ENCODE measurements around the gene CCR8. TPM values are rescaled to one million over a fixed set of nuclear protein-coding genes. Genes with fewer than 3 reads are reported as not detected.

CCR8 gene
- total and polyA plus RNA-seq, 12 donors, result not detected

DNA sequence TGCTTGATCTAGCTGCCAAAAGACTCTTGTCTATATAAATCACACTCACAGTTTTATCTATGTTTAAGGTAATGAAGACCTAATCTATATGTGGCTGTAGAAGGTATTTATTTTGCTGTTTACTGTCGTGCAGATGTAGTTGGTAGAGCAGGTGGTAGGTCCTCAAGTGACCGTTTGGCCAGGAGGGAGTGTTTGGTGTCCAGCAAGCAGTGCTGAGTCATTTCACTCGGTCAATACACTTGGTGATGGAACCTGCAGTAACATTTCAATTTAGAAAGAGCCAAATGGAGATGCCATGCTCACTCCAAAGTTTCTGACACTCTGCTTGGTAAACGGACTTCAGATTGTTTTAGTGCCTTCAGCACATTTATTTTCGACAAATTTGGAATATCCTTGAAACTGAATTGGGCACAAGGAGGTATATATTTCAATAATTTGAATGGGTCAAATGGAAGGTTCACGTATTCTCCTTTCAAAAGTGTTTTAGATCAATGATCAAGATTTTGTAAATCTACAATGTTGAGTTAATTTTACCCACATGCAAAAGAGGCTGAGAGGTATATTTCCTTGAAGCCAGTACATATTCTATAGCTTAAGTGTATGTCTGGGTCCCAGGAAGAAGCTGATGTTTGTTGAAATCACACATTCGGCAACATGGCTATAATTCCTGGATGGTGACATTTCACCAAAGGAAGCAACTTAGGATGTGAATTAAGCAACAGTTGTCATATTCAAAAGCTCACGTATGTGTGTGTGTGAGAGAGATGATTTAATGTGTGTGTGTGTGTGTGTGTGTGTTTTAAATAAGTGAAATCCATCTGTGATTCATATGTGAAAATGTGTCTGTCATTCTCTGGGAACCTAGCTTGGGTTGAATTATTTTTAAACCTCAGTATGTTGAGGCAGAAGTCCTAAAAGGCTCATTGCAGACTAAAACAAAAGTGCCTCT lies 42.0 kb upstream of the CCR8 start:
- H3K36me3 ChIP-seq, result no peaks in the 10 kb centered on the region
- no peaks in the 10 kb centered on the region for H3K9me3 ChIP-seq
- no peak for DNase-seq
- intact Hi-C loops (cut with DNase I), result loop anchor here (1.0 to 5.0 kb wide), 12 partner anchors 79 to 180 kb away; partner anchors contain the start of genes XIRP1 (in 3 of the 10), GORASP1 (in 1 of the 10) and TTC21A (in 1 of the 10)
- peaks cover 0 to 13% (median 0%) of the 10 kb centered on the region in 9 donors for H3K4me1 ChIP-seq
- H3K4me3 ChIP-seq, result no peak overlapping the region
- 66 to 68% methylated on average over 8 of the region's 8 CpGs for WGBS, 2 donors
- TF ChIP-seq, protein P1, sequence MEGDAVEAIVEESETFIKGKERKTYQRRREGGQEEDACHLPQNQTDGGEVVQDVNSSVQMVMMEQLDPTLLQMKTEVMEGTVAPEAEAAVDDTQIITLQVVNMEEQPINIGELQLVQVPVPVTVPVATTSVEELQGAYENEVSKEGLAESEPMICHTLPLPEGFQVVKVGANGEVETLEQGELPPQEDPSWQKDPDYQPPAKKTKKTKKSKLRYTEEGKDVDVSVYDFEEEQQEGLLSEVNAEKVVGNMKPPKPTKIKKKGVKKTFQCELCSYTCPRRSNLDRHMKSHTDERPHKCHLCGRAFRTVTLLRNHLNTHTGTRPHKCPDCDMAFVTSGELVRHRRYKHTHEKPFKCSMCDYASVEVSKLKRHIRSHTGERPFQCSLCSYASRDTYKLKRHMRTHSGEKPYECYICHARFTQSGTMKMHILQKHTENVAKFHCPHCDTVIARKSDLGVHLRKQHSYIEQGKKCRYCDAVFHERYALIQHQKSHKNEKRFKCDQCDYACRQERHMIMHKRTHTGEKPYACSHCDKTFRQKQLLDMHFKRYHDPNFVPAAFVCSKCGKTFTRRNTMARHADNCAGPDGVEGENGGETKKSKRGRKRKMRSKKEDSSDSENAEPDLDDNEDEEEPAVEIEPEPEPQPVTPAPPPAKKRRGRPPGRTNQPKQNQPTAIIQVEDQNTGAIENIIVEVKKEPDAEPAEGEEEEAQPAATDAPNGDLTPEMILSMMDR (IDR thresholded peaks at IDR 0.05), result no peak
- H3K27me3 ChIP-seq, result no peaks in the 10 kb centered on the region
- no peak overlapping the region for H3K27ac ChIP-seq
- ATAC-seq, result no peak

DNA sequence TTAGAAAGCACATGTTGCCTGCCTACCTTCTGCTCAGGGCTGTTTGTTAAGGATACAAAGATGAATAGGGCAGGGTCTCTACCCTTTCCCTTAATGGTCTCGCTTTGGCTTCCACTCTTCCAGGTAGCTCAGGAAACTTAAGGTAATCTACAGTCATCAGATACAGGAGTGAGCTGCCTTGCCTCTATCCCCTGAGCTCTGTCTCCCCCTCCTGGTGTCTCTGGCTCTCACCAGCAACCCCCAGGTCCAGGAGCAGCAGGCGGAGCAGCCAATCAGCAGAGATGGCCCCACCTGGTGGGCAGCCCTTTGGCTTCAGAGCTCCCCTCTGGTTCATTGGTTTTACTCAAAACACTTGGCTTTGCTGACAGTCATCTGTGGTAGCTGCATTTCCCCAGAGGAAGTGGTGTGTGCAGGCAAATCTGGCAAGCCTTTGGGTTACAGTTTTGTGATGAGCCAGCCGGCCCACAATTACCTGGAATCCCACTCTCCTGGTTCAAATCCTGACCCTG lies 41.2 kb upstream of the CCR8 start:
- H3K27me3 ChIP-seq, result no peaks in the 10 kb centered on the region
- peaks cover 0 to 13% (median 0%) of the 10 kb centered on the region in 9 donors for H3K4me1 ChIP-seq
- no peaks in the 10 kb centered on the region for H3K36me3 ChIP-seq
- H3K4me3 ChIP-seq, result no peak overlapping the region
- peak; percentile 63 to 83 for DNase-seq
- TF ChIP-seq, protein P1 (IDR thresholded peaks at IDR 0.05), result peak; percentile 76 to 96 (median 93)
- no peaks in the 10 kb centered on the region for H3K9me3 ChIP-seq
- WGBS, 2 donors, result 11 to 19% methylated on average over 3 of the region's 3 CpGs
- no peak overlapping the region for H3K27ac ChIP-seq
- intact Hi-C loops (cut with DNase I), result loop anchor here (1.0 to 5.0 kb wide), 12 partner anchors 80 to 181 kb away; partner anchors contain the start of genes XIRP1 (in 3 of the 10), GORASP1 (in 1 of the 10) and TTC21A (in 1 of the 10)
- ATAC-seq, result peak; percentile 80 to 95 (median 92)

DNA sequence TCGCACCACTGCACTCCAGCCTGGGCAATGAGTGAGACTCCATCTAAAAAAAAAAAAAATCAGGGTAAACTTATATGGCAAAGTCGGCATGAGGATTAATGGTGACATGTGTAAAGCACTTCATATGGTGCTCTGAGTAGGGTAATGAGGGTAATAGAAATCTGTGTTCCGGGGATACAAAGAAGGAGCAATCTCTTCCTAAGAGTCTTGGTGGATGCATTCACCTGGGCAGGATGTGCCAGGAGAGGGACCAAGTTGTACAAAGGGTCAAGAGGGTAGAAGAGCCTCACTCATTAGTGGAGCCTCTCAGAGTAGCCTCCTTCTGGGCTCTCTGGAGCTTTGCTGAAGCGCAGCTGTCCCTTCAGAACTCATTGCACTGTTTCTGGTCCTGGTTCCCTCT lies 40.4 kb upstream of the CCR8 start:
- Histone ChIP-seq H3K4me1 (peaks cover 0 to 11% (median 0%) of the 10 kb centered on the region in 9 donors), H3K9me3 (no peaks in the 10 kb centered on the region), H3K36me3 (no peaks in the 10 kb centered on the region), H3K27ac (no peak overlapping the region), H3K27me3 (no peaks in the 10 kb centered on the region), H3K4me3 (no peak overlapping the region)
- 89 to 92% methylated on average over 4 of the region's 4 CpGs for WGBS, 2 donors
- TF ChIP-seq, protein P1 (IDR thresholded peaks at IDR 0.05), result no peak
- no peak for ATAC-seq
- DNase-seq, result no peak
- intact Hi-C loops (cut with DNase I), result loop anchor here in 9 of 10 donors (2.0 to 5.0 kb wide), 9 partner anchors 80 to 182 kb away; partner anchors contain the start of genes XIRP1 (in 3 of the 9), GORASP1 (in 1 of the 9) and TTC21A (in 1 of the 9)

DNA sequence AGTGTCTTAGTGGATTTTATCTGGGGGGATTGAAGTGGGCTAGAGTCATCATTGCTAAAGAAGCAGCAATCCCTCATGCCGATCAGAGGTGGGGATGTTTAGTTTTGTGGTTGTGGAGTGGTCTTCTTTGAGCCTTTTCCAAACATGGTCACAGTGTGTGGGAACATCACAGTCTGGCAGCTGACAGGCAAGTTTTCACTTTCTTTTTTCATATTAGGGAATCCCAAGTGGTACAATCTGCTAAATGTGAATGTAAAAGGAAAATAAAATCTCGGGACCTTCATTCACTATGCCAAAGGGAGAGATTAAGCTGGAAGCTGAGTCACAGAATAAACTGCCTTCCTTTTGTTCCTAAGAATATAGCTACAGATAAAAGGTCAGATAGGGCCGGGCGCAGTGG lies 39.3 kb upstream of the CCR8 start:
- intact Hi-C loops (cut with DNase I), result loop anchor here in 6 of 10 donors (1.0 to 5.0 kb wide), 5 partner anchors 83 to 188 kb away; partner anchors contain the start of genes GORASP1 (in 1 of the 6) and TTC21A (in 1 of the 6)

More for the DNA sequence above, 39.3 kb upstream of the CCR8 start:
- Histone ChIP-seq H3K4me3 (no peak overlapping the region), H3K9me3 (no peaks in the 10 kb centered on the region), H3K4me1 (peaks cover 0 to 3% (median 0%) of the 10 kb centered on the region in 9 donors), H3K36me3 (no peaks in the 10 kb centered on the region), H3K27ac (no peak overlapping the region), H3K27me3 (no peaks in the 10 kb centered on the region)
- 62 to 75% methylated on average over 4 of the region's 4 CpGs for WGBS, 2 donors
- DNase-seq (no peak), ATAC-seq (no peak)
- TF ChIP-seq, protein P1 (IDR thresholded peaks at IDR 0.05), result no peak

Measured in heart right ventricle (tissue), 16 donors.